Measurements from ENCODE around the gene ANAPC2.
"Not testable (repeated sequence)": the region's sequence is repeated elsewhere in the genome, so short reads cannot be mapped to it uniquely, and the experiment has no call there.

ANAPC2 gene

DNA sequence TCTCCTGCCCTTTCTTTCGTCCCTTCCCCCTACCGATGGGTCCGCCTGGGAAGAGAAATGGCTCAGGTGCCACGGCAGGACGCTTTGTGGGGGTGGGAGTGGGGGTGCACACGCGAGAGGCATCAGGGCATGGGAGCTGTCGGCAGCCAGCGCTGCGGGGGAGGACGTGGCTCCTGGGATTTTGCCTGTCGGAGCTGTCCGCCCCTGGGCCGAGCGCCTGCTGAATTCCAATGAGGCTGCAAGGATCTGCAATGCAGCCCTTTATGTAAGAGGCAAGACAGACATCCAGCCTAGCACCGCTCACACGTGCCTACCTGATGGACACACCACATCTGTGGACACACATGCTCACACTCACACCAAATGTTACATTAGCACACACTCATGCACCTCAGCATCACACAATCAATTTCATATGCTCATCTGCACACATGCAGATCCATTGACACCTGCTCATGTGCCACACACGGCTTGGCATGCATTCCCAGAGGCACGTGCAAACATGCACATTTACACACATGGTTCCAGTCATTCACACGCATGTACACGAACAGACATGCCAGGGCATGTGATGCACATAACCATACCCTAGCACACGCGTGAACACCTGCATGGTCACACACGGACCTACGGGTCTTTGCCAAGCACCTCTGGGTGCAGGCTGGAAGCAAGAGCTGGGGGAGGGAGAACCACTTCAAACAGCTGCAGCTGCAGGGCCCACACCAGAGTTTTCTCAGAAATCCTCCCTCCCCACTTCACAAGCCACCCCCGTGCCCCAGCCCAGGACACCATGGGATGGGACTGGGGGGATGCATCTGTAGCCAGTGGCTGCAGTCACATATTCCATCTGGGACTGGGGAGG lies 48.0 kb downstream of the ANAPC2 start:
- no peak for DNase-seq

DNA sequence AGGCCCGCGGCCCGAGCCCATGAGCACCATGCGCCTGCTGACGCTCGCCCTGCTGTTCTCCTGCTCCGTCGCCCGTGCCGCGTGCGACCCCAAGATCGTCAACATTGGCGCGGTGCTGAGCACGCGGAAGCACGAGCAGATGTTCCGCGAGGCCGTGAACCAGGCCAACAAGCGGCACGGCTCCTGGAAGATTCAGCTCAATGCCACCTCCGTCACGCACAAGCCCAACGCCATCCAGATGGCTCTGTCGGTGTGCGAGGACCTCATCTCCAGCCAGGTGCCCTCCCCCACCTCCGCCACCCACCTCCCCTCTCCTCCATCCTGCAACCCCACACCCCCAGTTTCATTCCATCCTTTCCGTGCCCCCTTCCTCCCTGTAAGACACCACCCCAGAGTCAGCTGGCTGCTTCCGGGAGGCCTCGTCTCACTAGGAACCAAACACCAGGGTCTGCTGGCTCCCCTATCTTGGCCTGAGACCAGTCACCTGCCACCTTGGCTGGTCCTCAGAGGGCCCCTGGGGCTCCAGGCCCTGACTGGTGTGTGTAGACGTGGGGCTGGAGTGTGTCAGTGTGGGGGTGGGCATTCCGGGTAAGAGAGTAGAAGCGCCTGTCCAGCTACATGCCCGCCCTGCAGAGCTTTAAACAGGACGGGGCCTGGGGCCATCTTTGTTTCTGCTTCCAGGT lies 48.8 kb downstream of the ANAPC2 start:
- no peak for DNase-seq

DNA sequence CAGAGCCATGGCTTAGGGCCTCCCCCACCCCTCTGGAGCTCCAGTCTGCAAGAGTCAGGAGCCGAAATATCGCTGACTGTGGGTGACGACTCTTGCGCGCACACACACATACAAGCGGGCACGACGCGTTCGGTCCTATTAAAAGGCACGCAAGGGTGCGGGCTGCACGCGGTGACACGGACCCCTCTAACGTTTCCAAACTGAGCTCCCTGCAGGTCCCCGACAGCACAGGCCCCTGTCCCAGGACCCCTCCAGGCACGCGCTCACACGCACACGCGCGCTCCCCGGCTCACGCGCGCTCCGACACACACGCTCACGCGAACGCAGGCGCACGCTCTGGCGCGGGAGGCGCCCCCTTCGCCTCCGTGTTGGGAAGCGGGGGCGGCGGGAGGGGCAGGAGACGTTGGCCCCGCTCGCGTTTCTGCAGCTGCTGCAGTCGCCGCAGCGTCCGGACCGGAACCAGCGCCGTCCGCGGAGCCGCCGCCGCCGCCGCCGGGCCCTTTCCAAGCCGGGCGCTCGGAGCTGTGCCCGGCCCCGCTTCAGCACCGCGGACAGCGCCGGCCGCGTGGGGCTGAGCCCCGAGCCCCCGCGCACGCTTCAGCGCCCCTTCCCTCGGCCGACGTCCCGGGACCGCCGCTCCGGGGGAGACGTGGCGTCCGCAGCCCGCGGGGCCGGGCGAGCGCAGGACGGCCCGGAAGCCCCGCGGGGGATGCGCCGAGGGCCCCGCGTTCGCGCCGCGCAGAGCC lies 49.5 kb downstream of the ANAPC2 start, which contains the start of gene GRIN1:
GRIN1 (plus strand) TSS at position 433 of the 746 bp plus-strand sequence. CDS start 333 bp downstream, outside the sequence.
- DNase-seq = peak; percentile 63

DNA sequence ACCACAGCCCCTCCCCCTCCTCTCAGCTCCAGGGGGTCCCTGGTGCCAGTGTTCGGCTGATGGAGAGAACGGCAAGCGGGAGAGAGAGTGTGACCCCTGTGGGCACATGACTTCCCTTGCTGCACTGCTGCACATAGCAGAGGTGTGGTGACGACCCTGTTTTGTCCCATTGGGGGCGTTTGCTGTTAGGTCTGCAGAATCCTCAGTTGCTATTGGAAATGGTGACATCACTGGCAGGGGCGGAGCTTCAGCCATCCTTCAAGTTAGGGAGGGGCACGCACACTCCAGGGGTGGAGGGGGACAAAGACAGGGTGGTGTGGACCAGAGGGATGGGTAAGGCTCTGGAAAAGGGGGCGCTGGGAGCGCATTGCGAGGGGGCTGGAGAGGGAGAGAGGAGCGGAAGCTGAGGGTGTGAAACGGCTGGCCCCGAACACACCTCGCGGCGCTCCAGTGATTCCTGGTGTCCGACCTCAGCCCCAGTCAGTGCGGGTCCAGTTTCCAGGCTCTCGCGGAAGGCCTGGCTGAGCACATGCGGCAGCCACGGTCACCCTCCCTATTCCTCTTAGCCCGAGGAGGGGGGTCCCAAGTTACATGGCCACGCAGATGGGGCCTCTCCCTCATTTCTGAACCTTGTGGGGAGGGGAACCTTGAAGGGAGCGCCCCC lies 50.2 kb downstream of the ANAPC2 start:
- peak; percentile 55 for DNase-seq

DNA sequence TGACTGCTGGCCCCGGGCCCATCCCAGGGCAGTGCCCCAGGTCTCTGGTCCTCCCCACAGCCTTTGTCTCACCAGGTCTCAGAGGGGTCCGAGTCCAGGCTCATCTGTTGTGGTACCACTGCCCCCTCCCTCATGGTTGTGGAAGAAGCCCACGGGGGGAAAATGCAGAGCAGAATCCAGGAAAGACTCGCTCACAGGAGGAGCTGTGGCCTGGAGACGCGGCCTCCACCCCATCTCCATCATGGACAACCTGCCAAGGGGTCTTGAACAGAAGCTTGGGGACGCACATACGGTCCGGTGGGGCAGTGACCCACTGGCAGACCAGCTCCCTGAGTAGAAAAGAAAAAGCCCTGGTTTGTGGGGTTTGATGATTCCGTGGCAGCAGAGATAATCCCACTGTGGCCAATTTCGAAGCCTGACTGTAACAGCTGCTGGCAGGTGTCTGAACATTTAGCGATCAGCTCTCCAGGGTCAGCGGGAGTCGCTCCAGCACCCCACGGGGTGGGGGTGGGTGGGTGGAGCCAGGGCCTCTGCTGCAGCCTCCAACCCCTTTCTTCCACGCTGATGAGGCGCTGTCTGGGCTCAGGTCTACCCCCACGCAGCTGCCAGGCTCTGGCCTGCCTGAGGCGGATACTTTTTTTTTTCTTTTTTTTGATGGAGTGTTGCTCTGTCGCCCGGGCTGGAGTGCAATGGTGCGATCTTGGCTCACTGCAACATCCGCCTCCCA lies 51.3 kb downstream of the ANAPC2 start:
- DNase-seq = no peak

DNA sequence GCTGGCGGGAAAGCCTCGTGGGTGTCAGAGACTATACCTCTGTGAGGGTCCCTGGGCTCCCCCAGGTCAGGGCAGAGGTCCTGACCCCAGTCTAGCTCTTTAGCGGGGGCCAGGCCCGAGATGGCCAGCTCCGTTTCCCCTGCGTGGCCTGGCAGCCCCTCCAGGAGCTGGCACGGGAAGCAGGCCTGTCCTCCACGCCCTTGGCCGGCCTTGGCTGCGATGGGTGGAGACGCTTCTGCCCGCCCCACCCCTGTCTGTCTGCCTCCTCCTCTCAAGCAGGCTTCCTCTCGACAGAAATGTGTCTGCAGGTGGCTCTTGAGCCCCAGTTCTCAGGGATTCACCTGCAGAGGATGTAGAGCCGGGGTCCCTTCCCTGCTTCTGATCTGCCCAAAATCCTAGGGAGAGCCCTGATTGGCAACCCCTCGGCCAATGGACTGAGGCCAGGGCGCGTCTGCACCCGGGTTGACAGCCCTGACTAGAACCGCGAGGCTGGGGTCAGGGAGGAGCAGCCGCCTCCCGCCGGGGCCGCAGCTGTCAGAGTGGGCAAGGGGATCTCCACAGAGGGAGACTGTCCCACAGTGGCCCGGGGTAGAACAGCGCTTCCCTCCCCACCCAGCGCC lies 52.0 kb downstream of the ANAPC2 start:
- peak; percentile 56 for DNase-seq

DNA sequence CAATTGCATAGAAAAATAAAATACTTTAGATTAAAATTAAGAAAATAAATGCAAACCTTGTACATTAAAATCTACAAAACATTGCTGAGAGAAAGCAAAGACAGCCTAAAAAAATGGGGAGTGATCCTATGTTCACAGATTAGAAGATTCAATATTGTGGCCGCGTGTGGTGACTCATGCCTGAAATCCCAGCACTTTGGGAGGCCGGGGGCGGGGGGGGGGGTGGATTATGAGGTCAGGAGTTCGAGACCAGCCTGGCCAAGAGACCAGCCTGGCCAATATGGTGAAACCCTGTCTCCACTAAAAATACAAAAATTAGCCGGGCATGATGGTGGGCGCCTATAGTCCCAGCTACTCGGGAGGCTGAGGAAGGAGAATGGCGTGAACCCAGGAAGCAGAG lies 53.2 kb downstream of the ANAPC2 start:
- not testable (repeated sequence) for DNase-seq

DNA sequence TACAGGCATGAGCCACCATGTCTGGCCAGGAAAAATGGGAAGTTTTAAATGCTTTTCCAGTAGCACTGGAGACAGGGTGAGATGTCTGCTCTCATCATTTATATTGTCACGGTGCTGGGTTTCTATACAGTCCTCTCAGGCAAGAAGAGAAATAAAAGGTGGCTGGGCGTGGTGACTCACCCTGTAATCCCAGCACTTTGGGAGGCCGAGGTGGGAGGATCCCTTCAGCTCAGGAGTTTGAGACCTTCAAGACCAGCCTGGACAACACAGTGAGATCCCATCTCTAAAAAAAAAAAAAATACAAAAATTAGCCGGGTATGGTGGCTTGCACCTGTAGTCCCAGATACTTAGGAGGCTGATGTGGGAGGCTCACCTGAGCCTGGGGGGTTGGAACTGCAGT lies 54.2 kb downstream of the ANAPC2 start:
- DNase-seq = peak; percentile 59

DNA sequence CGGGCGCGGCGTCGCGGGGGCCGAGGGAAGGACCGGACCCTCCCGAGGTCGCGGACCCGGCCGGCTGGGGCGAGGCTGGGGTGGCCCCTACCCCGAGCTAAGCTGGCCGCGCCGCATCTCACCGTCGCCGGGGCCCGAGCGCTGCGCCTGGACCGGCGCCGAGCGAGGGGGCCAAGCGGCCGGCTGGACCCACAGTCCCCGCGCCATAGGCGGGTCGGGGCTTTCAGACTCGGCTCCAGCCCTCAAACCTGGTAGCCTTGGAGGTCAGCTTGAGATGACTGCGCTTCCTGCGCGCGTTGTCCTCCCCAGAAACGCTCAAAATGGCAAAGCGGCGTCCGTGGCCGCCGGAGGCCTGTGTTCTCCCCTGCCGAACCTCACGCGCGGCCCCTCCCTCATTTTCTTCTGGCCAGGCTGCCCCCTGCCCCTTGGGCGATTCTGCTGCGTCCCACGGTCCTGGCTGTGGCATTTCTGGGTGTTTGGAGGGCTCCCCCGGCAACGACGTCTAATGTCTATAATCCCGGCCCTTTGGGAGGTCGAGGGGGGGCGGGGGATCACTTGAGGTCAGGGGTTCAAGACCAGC lies 58.1 kb downstream of the ANAPC2 start:
- DNase-seq = peak; percentile 72

DNA sequence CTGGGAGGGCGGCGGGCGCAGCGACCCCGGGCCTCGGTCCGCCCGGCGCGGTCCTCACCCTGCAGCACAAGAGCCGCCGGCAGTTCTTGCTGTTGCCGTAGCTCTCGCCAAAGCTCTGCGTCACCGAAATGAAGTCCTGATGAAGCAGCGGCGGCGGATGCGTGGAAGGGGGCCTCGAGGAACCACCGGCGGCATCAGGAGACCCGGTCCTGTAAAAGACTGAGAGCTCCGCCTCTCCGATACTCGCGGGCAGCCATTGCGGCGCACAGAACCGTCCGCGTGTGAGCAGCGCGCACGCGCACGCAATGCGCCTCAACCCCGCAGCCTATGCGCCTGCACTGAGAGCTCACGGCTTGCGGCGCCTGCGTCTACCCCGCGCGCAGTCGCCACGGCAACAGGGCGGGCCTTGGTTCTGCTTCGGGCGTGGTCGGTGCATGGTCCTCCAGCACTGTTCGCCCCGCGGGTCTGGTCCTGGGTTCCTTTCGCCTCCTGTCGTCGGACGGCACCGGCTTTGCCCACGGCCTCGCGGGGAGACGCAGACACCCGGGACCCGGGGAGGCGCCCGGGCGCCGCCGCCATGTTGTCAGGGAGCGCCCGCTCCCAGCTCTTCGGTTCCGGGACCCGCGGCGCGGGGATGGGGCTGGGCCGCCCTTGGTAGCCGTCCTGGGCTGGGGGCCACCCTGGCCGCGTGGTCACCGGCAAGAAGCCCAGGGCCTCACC lies 58.7 kb downstream of the ANAPC2 start:
- DNase-seq = peak; percentile 97

DNA sequence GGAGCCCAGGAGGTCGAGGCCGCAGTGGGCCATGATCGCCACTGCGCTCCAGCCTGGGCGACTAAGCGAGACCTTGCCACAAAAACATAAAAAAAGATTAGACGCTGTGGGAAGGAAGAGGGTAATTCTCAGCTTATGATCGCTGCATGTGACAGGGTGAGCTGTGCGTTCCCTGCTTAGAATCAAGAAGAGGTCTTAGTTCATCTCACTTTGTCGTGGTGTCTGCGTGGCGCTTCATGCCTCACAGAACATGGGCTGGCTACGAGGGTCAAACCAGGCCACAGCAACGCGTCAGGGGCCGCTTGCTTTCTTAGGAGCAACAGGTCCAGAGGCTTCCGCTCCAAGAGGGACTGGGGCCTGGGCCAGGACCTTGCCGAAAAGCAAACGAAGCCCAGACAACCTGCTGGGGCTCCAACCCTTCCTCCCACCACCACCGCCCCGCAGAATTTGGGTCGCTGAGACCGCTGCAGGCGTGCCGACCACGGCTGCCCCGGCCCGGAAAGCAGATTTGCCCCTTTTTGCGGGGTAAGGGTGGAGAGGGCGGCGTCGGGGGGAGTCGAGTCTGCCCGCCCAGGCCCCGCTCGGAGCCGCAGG lies 59.4 kb downstream of the ANAPC2 start:
- peak; percentile 54 for DNase-seq

DNA sequence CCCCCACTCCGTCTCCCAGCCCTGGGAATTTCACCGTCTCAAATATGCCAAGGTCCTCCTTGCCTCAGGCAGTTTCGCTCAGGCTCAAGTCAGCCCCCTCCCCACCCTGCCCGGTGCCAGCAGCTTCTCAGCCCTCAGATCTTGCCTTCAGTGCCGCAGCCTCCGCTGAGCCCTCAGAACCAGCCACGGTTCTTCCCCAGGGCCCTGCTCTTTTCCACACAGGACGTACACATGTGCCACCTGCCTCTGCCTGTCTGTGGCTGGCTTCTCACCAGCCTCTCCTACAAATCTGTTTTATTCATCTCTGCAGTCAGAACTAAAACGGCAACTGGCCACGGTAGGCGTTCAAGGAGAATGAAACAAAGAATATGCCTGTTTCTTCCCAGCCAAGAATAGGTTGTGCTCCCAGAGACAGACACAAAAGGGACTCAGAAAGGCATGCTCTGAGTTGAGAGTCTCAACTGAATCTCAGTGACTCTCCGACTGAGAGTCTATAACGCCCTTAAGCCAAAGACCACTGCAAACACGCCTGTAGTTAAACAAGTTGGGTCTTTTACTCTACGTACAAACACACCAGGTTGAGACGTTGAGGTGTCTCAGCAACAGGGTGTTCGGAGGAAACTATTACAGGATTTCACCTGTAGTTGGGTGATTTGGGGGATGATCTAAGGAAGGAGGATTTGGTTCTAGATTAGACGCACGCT lies 60.0 kb downstream of the ANAPC2 start:
- no peak for DNase-seq

DNA sequence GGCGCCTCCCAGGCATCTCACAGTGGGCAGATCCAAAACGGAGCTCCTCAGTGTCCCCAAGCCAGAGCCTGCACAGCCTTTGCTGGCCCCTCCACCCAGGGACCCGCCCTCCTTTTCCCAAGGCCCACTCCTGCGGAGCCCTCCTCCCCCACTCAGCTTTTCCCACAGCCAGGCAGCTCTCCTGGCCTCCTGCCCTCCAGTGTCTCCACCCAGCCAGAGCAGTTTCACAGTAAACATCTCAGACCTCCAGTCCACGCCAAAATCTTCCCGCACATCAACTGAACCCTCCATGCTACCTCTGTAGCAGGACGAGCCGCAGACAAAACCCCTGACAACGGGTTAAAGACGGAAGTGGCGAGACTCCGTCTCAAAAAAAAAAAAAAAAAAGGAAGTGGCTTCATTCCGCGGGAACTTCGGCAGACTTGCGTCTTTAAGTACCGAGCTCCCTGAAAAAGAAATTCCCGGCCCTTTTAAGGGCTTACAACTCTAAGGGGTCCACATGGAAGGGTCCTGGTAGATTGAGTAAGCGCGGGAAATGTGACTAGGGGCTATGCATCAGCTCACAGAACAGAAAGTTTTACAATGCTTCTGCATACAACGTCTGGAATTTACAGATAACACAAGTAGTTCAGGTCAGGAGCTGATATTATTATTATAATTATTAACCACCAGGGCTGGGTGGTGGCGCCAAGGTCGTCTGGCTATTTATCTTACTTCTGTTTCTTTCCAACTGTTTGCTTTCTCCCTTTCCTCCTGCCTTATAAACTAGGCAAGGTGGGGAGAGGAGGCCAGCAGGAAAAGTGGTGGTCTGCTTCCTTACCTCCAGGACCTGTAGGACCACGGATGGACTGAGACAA lies 60.8 kb downstream of the ANAPC2 start:
- DNase-seq = no peak

DNA sequence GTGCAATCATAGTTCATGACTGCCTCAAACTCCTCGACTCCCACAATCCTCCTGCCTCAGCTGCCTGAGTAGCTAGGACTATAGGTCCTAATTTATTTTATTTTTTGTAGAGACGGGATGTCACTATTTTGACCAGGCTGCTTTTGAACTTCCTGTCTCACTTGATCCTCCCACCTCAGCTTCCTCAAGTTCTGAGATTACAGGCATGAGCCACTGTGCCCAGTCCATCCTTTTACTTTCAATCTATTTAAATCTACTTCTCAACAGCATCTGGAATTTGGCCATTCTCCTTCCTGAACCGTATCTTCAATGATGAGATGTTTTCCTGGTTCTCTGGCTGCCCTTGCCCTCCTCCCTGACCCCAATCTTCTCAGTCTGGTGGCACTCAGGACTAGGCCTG lies 61.6 kb downstream of the ANAPC2 start:
- DNase-seq = no peak

All from DMS53 (cell line).